ENCODE measurements around the gene RHBDF2.

GRCh38 chr17:76435751-76436150 lies 65.5 kb downstream of the RHBDF2 start:
- TF ChIP-seq POLR2A (IDR thresholded peaks at IDR 0.05), result no peak
- no peak for TF ChIP-seq CTCF (IDR thresholded peaks at IDR 0.05)
- no peak for TF ChIP-seq POLR2AphosphoS5 (IDR thresholded peaks at IDR 0.05; ENCODE audit: insufficient read depth in 1 of 2, low read depth in 1 of 2)
